ENCODE results near the gene PSORS1C2. TPM values are rescaled to one million over a fixed set of nuclear protein-coding genes. Genes with fewer than 3 reads are reported as not detected.

Gene PSORS1C2
- polyA plus RNA-seq, 2 of the 4 experiments (the other 2 are of a cell fraction) = 0.08 TPM; not detected in 1

DNA sequence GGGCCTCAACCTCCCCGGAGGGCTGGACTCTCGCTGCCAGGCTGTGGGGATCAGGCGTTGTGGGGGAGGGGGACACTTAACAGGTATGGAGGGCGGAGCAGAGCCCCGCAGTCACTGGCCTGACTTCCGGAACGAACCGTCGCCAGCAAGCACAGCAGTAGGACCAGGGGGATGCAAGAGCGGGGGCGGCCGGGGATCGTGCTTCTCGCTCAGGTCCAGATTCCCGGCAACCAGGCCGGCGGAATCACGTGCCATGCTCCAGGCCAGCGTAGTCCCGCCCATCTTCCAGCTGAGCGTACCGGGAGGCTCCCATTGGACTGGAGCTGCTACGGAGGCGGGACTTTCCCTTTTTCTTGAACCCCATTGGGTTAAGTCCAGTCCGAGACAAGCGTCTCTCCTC, 41.6 kb upstream of the PSORS1C2 start:
- ATAC-seq = peak in 1 of 2 experiments; percentile 68; a peak in 3 of 6 replicates
- no peaks in the 10 kb centered on the region for H3K9me3 ChIP-seq
- no peak overlapping the region for H3K4me3 ChIP-seq
- ChIA-PET POLR2A (no interaction called here), CTCF (interaction anchor here (1.3 to 1.5 kb wide), 2 partner anchors 8 to 186 kb away, joined by 3 read pairs; no protein-coding TSS in a partner anchor)
- no peak for FAIRE-seq
- DNase-seq (ENCODE audit: low read depth in 1 of 2, low spot score in 1 of 2) = no peak
- TF ChIP-seq ZFP36 (IDR thresholded peaks at IDR 0.05; ENCODE audit: borderline replicate concordance, partially characterized antibody) (no peak), FOSL2 (IDR thresholded peaks at IDR 0.05) (no peak), FOSL2 (CRISPR knock-in tag; IDR thresholded peaks at IDR 0.05) (no peak), ZNF302 (CRISPR knock-in tag; IDR thresholded peaks at IDR 0.05) (no peak), EHF (CRISPR knock-in tag; IDR thresholded peaks at IDR 0.05) (no peak), FOSB (CRISPR knock-in tag; IDR thresholded peaks at IDR 0.05) (no peak), RAD21 (conservative IDR thresholded peaks at IDR 0.05 in 1 of 2, IDR thresholded peaks at IDR 0.05 in 1 of 2) (no peak), JUN (IDR thresholded peaks at IDR 0.05) (no peak), CBX8 (IDR thresholded peaks at IDR 0.05) (no peak), JUNB (IDR thresholded peaks at IDR 0.05) (no peak), RCOR1 (IDR thresholded peaks at IDR 0.05; ENCODE audit: low read depth, low read length) (no peak), HOXB13 (CRISPR knock-in tag; IDR thresholded peaks at IDR 0.05; ENCODE audit: low read depth) (no peak), EP300 (IDR thresholded peaks at IDR 0.05) (no peak), POLR2AphosphoS2 (conservative IDR thresholded peaks at IDR 0.05; ENCODE audit: low read length) (no peak), KDM1A (IDR thresholded peaks at IDR 0.05; ENCODE audit: low read depth) (no peak)
- TF ChIP-seq, protein P1, sequence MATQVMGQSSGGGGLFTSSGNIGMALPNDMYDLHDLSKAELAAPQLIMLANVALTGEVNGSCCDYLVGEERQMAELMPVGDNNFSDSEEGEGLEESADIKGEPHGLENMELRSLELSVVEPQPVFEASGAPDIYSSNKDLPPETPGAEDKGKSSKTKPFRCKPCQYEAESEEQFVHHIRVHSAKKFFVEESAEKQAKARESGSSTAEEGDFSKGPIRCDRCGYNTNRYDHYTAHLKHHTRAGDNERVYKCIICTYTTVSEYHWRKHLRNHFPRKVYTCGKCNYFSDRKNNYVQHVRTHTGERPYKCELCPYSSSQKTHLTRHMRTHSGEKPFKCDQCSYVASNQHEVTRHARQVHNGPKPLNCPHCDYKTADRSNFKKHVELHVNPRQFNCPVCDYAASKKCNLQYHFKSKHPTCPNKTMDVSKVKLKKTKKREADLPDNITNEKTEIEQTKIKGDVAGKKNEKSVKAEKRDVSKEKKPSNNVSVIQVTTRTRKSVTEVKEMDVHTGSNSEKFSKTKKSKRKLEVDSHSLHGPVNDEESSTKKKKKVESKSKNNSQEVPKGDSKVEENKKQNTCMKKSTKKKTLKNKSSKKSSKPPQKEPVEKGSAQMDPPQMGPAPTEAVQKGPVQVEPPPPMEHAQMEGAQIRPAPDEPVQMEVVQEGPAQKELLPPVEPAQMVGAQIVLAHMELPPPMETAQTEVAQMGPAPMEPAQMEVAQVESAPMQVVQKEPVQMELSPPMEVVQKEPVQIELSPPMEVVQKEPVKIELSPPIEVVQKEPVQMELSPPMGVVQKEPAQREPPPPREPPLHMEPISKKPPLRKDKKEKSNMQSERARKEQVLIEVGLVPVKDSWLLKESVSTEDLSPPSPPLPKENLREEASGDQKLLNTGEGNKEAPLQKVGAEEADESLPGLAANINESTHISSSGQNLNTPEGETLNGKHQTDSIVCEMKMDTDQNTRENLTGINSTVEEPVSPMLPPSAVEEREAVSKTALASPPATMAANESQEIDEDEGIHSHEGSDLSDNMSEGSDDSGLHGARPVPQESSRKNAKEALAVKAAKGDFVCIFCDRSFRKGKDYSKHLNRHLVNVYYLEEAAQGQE (IDR thresholded peaks at IDR 0.05) = no peak
- TF ChIP-seq, protein P2, sequence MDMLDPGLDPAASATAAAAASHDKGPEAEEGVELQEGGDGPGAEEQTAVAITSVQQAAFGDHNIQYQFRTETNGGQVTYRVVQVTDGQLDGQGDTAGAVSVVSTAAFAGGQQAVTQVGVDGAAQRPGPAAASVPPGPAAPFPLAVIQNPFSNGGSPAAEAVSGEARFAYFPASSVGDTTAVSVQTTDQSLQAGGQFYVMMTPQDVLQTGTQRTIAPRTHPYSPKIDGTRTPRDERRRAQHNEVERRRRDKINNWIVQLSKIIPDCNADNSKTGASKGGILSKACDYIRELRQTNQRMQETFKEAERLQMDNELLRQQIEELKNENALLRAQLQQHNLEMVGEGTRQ (IDR thresholded peaks at IDR 0.05) = no peak
- TF ChIP-seq, protein P3, sequence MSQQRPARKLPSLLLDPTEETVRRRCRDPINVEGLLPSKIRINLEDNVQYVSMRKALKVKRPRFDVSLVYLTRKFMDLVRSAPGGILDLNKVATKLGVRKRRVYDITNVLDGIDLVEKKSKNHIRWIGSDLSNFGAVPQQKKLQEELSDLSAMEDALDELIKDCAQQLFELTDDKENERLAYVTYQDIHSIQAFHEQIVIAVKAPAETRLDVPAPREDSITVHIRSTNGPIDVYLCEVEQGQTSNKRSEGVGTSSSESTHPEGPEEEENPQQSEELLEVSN (IDR thresholded peaks at IDR 0.05; ENCODE audit: borderline replicate concordance, low read depth) = no peak
- TF ChIP-seq, protein P4, sequence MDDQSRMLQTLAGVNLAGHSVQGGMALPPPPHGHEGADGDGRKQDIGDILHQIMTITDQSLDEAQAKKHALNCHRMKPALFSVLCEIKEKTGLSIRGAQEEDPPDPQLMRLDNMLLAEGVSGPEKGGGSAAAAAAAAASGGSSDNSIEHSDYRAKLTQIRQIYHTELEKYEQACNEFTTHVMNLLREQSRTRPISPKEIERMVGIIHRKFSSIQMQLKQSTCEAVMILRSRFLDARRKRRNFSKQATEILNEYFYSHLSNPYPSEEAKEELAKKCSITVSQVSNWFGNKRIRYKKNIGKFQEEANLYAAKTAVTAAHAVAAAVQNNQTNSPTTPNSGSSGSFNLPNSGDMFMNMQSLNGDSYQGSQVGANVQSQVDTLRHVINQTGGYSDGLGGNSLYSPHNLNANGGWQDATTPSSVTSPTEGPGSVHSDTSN (IDR thresholded peaks at IDR 0.05) = no peak
- TF ChIP-seq, protein P5, sequence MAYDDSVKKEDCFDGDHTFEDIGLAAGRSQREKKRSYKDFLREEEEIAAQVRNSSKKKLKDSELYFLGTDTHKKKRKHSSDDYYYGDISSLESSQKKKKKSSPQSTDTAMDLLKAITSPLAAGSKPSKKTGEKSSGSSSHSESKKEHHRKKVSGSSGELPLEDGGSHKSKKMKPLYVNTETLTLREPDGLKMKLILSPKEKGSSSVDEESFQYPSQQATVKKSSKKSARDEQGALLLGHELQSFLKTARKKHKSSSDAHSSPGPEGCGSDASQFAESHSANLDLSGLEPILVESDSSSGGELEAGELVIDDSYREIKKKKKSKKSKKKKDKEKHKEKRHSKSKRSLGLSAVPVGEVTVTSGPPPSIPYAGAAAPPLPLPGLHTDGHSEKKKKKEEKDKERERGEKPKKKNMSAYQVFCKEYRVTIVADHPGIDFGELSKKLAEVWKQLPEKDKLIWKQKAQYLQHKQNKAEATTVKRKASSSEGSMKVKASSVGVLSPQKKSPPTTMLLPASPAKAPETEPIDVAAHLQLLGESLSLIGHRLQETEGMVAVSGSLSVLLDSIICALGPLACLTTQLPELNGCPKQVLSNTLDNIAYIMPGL (CRISPR knock-in tag; IDR thresholded peaks at IDR 0.05; ENCODE audit: borderline replicate concordance) = no peak
- TF ChIP-seq, protein P6, sequence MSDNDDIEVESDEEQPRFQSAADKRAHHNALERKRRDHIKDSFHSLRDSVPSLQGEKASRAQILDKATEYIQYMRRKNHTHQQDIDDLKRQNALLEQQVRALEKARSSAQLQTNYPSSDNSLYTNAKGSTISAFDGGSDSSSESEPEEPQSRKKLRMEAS (IDR thresholded peaks at IDR 0.05) = no peak
- H3K4me2 ChIP-seq = no peak overlapping the region
- peaks cover 16% of the 10 kb centered on the region; the same call in 2 of the 3 replicates for H3K4me1 ChIP-seq
- no peak overlapping the region for H3K27ac ChIP-seq
- 98% methylated on average over 21 of the region's 26 CpGs for WGBS (ENCODE audit: missing lambda C conversion rate)

Measured in A549 (cell line).